Stimulated activated CD4-positive, alpha-beta T cell treated with anti-CD3 and anti-CD28 coated beads, Interleukin-4, amount 100 ng/mL, for 4 hours (primary cell): Measurements from ENCODE around the gene RPL18.
"Not testable (repeated sequence)": the region's sequence is repeated elsewhere in the genome, so short reads cannot be mapped to it uniquely, and the experiment has no call there.

Experiments used
- DNase-seq, 2 experiments: peaks; one replicate each; pipeline ENCODE4 v3.0.0-alpha.2; 2020

Gene RPL18

DNA sequence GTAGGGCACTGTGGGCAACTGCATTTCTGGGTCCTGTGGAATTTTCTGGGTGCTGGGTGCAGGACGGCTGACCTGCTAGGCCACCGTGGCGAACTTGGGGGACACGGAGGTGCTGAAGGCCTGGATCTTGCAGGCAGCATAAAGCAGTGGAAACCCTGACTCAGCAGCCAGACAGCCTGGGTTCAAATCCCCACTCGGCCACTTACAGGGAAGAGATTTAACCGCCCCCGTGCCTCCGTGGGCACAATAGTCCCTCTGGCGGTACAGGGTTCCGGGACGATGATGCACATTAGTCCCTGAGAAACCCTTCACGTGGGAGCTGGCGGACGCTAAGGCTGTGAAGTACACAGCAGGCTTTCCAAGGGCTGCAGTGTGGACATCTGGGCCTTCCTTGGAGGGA is 7.1 kb downstream of the RPL18 start:
- no peak for DNase-seq

DNA sequence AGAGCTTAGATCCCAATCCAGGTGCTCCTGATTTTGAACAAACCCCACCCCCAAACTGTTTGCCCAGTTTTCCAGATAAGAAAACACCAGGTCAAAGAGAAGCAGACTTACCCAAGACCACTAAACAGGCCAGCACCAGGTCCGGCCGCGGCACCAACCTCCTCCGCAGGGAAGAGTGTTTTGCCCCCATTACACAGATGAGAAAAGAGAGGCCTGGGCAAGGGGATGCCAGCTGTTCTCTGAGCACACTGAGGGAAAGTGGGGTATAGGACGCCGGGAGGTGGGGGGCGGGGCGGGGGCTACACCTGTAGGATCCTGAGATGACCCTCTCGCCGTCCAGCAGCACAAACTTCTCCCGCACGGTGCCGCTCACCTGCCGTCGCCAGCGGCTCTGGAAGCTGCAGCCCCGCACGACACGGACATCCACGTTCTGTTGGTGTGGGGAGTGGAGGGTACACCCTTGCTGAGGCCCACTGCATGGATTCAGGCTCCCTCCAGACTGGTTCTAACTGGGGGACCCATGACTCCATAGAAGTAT is 9.3 kb downstream of the RPL18 start:
- DNase-seq = no peak

DNA sequence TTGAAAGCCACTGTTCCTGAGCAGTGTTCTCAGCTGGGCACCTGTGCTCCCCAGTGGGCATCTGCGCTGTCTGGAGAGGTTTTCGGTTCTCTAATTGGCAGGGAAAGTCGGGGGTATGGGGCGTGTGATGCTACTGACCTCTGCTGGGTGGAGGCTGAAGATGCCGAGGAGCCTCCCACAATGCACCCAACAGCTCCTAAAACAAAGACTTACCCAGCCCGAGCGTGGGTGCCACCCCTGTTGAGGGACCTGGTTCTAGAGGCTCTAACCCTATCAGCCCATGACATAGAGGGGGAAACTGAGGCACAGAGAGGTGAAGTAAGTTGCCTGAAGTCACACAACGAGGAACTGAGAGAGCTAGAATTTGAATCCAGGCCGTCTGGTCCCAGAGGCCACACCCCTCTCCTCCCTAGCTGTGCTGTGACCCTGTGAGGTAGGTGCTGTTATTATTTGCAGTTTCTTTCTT is 10.1 kb downstream of the RPL18 start:
- peak in 1 of 2 experiments; percentile 32 for DNase-seq

DNA sequence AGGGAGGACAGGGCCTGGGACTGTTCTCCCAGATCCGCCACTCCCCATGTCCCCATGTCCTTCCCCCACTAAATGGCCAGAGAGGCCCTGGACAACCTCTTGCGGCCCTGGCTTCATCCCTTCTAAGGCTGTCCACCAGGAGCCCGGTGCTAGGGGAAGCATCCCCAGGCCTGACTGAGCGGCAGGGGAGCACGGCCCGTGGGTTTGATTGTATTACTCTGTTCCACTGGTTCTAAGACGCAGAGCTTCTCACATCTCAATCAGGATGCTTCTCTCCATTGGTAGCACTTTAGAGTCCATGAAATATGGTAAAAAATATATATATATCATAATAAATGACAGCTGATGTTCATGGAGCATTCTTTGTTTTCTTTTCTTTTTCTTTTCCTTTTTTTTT is 11.6 kb downstream of the RPL18 start:
- DNase-seq = no peak

DNA sequence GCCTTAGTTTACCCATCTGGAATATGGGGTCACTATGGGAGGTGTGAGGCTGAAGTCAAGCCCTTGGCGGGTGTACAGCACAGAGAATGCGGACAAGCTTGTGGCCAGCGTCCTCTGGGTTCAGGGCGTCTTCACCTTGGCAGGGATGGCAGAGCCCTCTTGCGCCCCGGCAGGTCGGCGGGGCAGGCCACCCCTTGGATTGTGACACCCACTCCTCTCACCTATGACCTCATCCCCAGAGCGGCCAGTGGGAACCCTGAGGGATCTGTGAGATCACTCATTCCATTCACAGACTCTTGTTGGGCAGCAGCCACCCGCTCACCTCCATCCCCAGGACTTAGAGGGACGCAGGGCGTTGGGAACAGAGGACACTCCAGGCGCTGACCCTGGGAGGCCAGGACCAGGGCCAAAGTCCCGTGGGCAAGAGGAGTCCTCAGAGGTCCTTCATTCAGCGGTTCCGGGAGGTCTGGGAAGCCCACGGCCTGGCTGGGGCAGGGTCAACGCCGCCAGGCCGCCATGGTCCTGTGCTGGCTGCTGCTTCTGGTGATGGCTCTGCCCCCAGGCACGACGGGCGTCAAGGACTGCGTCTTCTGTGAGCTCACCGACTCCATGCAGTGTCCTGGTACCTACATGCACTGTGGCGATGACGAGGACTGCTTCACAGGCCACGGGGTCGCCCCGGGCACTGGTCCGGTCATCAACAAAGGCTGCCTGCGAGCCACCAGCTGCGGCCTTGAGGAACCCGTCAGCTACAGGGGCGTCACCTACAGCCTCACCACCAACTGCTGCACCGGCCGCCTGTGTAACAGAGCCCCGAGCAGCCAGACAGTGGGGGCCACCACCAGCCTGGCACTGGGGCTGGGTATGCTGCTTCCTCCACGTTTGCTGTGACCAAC is 12.3 kb downstream of the RPL18 start, which contains the start of gene SPACA4:
TSS of gene SPACA4 (plus strand) at position 280 of the 896 bp plus-strand sequence. CDS start at position 517, 237 bp downstream.
- no peak for DNase-seq

DNA sequence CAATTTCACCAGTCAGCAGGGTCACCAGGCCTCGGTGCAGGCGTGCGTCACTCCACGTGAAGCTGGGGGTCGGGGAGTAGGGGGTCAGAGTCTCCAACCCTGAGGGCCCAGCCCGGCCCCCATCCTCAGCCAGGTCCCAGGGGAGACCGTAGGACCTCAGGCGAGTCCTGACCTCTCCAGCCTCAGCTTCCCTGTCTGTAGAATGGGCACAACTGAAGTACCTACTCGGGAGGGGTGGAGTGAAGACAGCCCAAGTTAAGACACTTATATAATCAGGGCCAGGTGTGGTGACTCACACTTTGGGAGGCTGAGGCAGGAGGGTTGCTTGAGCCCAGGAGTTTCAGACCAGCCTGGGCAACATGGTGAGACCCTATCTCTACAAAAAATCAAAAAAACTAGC is 15.1 kb downstream of the RPL18 start:
- DNase-seq = no peak

DNA sequence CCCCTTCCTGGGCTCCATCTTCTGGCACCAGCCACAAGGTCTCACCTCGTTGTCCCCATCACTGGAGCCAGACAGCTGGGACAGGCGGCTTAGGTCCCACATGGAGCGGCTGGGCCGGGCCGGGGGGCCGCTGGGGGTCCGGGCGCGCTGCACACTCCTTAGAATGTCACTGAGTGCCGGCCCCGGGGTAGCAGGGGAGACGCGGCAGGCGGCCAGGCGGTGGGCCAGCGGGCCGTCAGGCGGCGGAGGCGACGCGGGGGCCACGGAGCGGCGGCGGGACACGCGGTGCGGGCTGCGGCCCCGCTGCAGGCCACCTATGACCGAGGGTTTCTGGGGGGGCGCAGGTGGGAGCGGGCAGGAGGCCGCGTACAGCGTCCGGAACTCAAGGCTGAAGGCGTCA is 15.5 kb downstream of the RPL18 start:
- no peak for DNase-seq

GRCh38 chr19:48603001-48603400 is 16.0 kb downstream of the RPL18 start:
- DNase-seq = no peak

DNA sequence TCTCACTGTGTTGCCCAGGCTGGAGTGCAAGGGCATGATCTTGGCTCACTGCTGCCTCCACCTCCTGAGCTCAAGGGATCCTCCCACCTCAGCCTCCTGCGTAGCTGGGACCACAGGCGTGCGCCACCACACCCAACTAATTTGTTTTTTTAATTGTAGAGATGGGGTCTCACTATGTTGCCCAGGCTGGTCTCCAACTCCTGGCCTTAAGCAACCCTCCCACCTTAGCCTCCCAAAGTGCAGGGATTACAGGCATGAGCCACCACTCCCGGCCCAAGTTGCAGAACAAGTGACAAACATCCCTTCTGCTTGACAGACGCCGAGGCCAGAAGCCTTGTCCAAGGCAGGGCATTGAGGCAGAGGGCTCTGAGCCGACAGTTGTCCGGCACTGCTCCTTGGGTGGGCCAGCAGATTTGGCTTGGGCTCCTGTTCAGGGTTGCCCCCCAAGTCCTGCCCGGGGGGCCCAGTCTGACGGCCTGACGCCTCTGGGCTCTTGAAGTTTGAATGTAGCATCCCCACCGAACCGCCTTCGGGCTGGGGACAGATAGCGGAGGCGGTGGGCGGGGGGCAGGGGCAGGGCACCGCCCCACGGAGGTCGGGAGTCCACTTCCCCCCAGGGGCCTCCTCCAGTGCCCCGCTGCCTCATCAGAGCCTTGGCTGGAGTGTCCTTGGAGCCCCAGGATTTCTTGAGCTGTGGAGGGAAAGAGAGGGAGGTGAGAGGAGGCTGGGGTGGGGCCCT is 18.1 kb downstream of the RPL18 start:
- no peak for DNase-seq

DNA sequence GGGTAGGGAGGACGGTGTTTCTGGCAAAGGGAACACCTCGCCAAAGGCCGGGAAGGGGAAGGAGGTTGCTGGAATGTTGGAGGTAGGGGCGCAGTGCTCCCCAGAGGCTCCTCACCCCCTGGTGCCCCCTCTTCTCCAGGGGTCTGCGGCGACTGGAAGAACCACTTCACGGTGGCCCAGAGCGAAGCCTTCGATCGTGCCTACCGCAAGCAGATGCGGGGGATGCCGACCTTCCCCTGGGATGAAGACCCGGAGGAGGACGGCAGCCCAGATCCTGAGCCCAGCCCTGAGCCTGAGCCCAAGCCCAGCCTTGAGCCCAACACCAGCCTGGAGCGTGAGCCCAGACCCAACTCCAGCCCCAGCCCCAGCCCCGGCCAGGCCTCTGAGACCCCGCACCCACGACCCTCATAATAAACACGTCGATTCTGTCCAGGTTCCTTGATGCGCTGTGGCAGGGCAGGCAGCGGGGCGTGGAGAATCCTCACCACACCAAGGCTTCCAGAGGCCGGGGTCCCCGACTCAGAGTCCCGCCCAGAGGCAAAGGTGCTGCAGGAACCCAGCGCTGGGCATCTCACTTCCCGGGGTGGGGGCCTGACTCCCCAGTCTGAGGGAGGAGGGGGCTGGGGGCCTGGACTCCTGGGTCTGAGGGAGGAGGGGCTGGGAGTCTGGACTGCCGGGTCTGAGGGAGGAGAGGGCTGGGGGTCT is 19.8 kb downstream of the RPL18 start:
- DNase-seq = no peak

DNA sequence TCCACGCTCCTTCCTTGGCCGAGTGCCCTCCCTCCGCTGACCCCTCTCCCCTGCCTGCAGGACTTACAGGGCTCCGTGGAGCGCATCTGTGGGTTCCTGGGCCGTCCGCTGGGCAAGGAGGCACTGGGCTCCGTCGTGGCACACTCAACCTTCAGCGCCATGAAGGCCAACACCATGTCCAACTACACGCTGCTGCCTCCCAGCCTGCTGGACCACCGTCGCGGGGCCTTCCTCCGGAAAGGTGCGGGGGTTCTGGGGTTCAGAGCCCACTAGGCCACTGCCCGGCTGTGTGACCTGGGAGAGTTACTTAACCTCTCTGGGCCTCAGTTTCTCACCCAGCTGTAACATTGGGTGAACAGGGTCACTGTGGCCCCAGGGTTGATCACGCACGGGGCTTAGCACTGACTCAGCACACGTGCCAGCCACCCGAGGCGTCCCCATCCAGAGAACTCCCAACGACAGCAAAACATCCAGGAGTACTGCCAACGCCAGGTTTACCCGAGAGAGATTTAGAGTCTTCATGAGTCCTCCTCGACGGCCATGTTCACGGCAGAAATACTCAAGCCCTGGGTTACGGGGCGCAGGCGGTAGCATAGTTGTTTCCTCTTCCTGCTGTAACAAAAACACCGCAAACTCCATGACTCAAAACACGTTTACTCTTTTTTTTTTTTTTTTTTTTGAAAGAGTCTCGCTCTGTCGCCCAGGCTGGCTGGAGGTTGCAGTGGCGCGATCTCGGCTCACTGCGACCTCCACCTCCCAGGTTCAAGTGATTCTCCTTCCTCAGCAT is 22.1 kb downstream of the RPL18 start:
- DNase-seq = no peak

- DNase-seq = no peak
Observed at GRCh38 chr19:48596237-48596636, 22.7 kb downstream of the RPL18 start.

DNA sequence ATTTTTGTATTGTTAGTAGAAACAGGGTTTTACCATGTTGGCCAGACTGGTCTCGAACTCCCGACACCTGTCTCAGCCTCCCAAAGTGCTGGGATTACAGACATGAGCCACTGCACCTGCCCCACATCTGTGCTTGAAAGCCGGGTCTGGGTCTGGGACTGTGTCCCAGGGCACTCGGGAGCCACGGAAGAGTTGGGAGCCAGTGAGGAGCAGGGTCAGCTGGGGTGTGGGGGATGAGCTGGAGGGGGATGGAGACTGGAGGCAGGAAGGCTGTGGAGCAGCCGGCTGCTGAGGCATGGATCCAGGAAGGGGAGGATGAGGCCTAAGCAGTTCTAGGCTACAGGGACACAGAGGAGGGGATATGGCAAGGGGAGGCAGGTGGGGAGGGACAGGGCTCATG is 23.1 kb downstream of the RPL18 start:
- DNase-seq = no peak

- DNase-seq = no peak
Observed at GRCh38 chr19:48595171-48595570, 23.8 kb downstream of the RPL18 start.

GRCh38 chr19:48591021-48591420 is 28.0 kb downstream of the RPL18 start:
- DNase-seq = no peak

DNA sequence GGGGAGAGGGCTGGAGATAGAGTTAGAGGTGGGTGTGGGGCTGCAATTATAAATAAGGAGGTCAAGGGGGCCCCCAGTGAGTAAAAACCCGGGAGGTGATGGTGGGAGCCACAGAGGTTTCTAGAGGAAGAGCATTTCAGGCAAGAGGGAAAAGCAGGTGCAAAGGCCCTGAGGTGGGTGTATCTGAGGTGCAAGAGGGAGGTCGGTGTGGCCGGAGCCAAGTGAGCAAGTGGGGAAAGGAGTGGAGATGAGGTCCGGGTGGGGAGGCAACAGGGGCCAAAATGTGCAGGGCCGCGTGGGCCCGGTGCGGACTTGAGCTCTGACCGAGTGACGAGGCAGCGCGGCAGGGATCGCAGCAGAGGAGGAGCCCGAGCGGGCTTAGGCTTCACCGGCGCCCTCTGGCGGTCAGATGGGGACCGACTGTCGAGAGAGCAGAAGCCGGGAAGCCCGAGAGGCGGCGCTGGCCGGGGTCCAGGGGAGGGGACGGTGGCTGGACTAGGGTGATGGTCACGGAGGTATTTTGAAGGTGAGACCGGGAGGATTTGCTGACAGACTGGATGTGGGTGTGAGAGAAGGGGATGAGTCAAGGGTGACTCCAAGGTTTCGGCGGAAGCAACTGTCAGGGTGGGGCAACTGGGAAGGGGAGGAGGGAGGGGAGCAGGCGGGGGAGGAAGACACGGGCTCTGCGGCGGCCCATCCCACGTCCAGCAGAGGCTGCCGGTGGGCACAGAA is 30.1 kb downstream of the RPL18 start:
- peak; percentile 73 to 84 for DNase-seq

DNA sequence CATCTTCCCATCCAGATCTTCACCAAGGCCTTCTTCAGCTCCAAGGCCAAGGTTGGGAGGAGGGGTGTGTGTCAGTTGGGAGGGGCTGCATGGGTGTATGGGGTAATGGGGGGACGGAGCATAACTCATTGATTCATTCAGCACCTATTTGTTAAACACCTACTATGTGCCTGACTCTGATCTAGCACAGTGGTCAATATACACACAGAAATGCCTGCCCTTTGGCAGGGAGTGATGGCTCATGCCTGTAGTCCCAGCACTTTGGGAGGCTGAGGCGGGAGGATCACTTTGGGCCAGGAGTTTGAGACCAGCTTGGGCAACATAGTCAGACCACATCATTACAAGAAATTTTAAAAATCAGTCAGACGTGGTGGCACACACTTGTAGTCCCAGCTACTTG is 31.6 kb downstream of the RPL18 start:
- DNase-seq = no peak

GRCh38 chr19:48582168-48582567 is 36.8 kb downstream of the RPL18 start:
- no peak for DNase-seq

DNA sequence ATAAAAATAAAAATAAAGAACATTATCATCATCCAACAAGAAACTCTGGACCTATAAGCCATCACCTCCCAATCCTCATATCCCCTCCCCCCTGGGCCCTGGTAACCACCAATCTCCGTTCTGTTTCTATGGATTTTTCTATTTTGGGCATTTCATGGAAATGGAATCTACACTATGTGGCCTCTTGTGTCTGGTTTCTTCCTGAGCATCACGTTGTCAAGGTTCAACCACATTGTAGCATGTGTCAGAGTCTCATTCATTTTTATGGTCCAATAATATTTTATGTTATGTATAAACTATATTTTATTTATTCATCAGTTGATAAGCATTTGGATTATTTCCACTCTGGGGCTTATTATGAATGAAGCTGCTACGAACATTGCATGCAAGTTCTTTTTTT is 40.1 kb downstream of the RPL18 start:
- no peak for DNase-seq

DNA sequence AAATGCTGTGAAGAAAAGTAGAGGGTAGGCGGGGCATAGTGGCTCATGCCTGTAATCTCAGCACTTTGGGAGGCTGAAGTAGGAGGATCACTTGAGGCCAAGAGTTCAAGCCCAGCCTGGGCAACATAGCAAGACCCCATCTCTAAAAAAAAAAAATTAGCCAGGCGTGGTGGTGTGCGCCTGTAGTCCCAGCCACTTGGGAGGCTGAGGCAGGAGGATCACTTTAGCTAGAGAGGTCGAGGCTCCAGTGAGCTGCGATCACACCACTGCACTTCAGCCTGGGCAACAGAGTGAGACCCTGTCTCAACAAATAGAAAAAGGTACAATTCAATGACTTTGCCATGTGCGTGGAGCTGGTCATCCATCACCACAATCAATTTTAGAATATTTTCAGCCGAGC is 41.1 kb downstream of the RPL18 start:
- DNase-seq = not testable (repeated sequence)

- DNase-seq = no peak
Observed at GRCh38 chr19:48575931-48576622, 42.9 kb downstream of the RPL18 start.
